GM12878 (cell line): ENCODE data around the gene EPHB2. TPM values are rescaled to one million over a fixed set of nuclear protein-coding genes. Genes with fewer than 3 reads are reported as not detected.

Experiments
- ATF3 ChIP-seq: IDR thresholded peaks from 2 replicates; pipeline ENCODE4 v1.6.1; 2011; ENCODE audit warnings: low read depth, mild to moderate bottlenecking, low read length, moderate library complexity, borderline replicate concordance; ENCODE audit errors: extremely low read depth
- NBN ChIP-seq: fragments of 450-650 bp; IDR thresholded peaks from 2 replicates; pipeline ENCODE4 v1.6.1; 2016
- NFYA ChIP-seq: IDR thresholded peaks from 2 replicates; pipeline ENCODE4 v1.6.1; 2011; ENCODE audit warnings: low read depth, mild to moderate bottlenecking, low read length, improper control_type of control experiment, borderline replicate concordance
- RB1 ChIP-seq: fragments of 450-650 bp; formaldehyde crosslinking; IDR thresholded peaks from 2 replicates; pipeline ENCODE4 v1.6.1; 2017; ENCODE audit warnings: mild to moderate bottlenecking, borderline replicate concordance
- REST ChIP-seq: IDR thresholded peaks from 2 replicates; pipeline ENCODE4 v1.6.1; 2012; ENCODE audit warnings: mild to moderate bottlenecking, low read depth, low read length
- SIX5 ChIP-seq: IDR thresholded peaks from 2 replicates; pipeline ENCODE4 v1.6.1; 2011; ENCODE audit warnings: mild to moderate bottlenecking, low read depth, low read length, moderate library complexity; ENCODE audit not compliant: severe bottlenecking
- SUPT20H ChIP-seq: IDR thresholded peaks from 2 replicates; pipeline ENCODE4 v1.6.1; 2011; ENCODE audit warnings: low read depth, mild to moderate bottlenecking, low read length, moderate library complexity, borderline replicate concordance; ENCODE audit not compliant: control insufficient read depth
- ZNF274 ChIP-seq: IDR thresholded peaks from one replicate; pipeline ENCODE4 v1.8.0; 2011; ENCODE audit not compliant: insufficient read length, insufficient read depth
- polyA plus RNA-seq, 11 experiments: library from polyadenylated mRNA; depleted of rRNA in 4 of 11; unstranded in 6 of 11; stranded (reverse) in 5 of 11; fragments of >200 nt; fragmentation: Nextera tagmentation in 4 of 11; fragmentation: Illumina TruSeq in 1 of 11; extraction: Ambion mirVana in 4 of 11; extraction: Trizol in 1 of 11; gene quantifications; 1 replicate in 1 of 11; 2 replicates in 10 of 11; pipeline versions ENCODE4 v1.2.1 to v1.2.3, GENCODE V29; 2011 to 2016; ENCODE audit warnings: inconsistent platforms in 2 of 11, missing spikeins in 2 of 11, low read depth in 1 of 11
- total RNA-seq, 4 experiments: library from RNA; depleted of rRNA in 3 of 4; stranded (reverse); fragments of >200 nt in 3 of 4; fragmentation: Illumina TruSeq in 1 of 4; extraction: Trizol in 1 of 4; gene quantifications; 2 replicates each; pipeline versions ENCODE4 v1.2.1 to v1.2.3, GENCODE V29; 2013 to 2021

The EPHB2 gene
- total and polyA plus RNA-seq, 10 of the 15 experiments (the other 5 are each of a cell fraction or from before 2014, with no cell fraction given) = 0.13 to 3.3 (median 0.92) TPM

GRCh38 chr1:22855668-22856606, 145.3 kb downstream of the EPHB2 start (continued):
- TF ChIP-seq REST = no peak
- no peak for TF ChIP-seq SIX5
- no peak for TF ChIP-seq NBN
- no peak for TF ChIP-seq ZNF274
- TF ChIP-seq NFYA = no peak
- TF ChIP-seq RB1 = no peak
- no peak for TF ChIP-seq SUPT20H
- no peak for TF ChIP-seq ATF3
